Measurements from ENCODE around the gene WIPF3.

Gene WIPF3, protein sequence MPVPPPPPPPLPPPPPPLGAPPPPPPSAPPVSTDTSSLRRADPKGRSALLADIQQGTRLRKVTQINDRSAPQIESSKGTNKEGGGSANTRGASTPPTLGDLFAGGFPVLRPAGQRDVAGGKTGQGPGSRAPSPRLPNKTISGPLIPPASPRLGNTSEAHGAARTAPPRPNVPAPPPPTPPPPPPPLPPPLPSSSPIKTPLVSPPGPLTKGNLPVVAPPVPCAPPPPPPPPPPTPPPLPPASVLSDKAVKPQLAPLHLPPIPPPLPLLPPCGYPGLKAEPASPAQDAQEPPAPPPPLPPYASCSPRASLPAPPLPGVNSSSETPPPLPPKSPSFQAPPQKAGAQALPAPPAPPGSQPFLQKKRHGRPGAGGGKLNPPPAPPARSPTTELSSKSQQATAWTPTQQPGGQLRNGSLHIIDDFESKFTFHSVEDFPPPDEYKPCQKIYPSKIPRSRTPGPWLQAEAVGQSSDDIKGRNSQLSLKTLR

DNA sequence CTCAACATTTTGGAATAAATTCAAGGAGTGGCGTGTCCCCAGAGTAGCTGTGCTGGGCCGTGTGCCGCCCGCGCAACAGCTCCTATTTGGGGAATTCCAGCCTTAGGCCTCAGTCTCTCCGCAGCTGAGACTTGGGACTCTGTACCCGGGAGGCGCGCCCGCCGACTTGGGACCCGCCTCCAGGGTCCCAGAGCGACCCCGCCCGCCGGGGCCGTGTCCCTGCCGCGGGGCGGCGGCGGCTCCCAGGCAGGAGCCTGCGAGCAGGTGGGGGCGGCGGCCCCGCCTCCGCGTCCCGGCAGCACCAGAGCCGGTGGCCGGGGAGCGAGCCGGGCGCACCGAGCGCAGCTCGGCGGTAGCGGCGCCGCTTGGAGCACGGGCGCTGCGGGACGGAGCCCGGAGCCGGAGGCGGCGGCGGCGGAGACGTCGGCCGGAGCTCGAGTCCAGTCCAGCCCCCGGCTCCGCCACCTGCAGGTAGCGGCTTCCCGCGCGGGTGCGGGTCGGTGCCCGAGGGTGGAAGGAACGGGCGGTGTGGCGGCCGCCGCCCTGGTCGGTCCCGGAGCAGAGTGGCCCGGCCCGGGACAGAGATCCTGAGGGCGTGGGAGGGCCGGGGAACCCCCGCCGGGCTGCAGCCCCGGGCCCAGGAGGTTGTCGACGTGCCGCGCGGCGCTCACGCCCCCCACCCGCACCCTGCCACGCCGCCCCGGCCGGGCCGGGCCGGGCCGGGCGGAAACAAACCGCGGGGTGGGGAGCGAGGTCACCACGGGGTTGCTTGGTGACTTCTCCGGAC, at the start of gene WIPF3:
Gene WIPF3, plus strand, starts transcription at position 301 of the 787 bp plus-strand sequence. CDS start 28,217 bp downstream, outside the sequence.
- in situ Hi-C loops (cut with MboI; ENCODE audit: low sequenced_read_pairs) = no loop called here

DNA sequence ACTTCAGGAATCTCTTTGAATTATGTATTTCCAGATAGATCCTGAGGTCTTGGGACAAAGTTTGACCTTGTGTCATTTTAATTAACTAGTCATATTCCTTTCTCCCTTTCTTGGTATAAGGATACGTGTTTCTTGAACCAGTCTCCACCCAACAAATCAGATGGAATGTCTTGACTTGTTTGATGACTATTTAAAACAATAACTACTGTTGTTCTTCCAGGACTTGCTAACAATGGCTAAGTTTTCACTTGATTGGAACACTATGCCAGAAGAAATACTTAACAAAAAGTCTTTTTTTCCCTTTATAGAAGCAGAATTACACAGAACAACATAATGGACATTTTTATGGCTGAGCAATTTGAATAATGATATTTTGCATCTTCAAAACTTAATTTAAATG, 43.0 kb upstream of the WIPF3 start:
- in situ Hi-C loops (cut with MboI; ENCODE audit: low sequenced_read_pairs) = loop anchor here (25.0 kb wide), 1 partner anchor 299 kb away; no protein-coding TSS in a partner anchor

DNA sequence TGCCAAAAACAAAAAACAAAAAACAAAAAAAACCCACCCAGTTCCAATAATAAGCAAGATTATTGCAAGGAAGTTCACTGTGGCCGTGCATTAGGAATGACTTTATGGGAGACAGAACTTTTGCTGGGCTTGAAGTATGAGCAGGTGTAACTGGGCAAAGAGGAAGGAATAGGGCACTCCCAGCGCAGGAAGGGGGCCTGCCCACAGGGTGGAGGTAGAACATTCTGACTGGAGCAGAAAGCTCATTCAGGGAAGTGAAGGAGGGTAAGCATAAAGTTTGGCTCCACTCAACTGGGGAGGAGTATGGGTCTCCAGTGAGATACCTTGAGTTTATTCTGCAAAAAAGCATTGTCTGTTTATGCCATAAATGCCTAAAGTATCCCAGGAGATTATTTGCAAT, 42.1 kb upstream of the WIPF3 start:
- in situ Hi-C loops (cut with MboI; ENCODE audit: low sequenced_read_pairs) = loop anchor here (25.0 kb wide), 1 partner anchor 298 kb away; no protein-coding TSS in a partner anchor

- in situ Hi-C loops (cut with MboI; ENCODE audit: low sequenced_read_pairs) = loop anchor here (25.0 kb wide), 1 partner anchor 297 kb away; no protein-coding TSS in a partner anchor
Measured at GRCh38 chr7:29765490-29765889, 40.8 kb upstream of the WIPF3 start.

GRCh38 chr7:29770371-29770770, 35.9 kb upstream of the WIPF3 start:
- in situ Hi-C loops (cut with MboI; ENCODE audit: low sequenced_read_pairs) = loop anchor here (25.0 kb wide), 1 partner anchor 292 kb away; no protein-coding TSS in a partner anchor

DNA sequence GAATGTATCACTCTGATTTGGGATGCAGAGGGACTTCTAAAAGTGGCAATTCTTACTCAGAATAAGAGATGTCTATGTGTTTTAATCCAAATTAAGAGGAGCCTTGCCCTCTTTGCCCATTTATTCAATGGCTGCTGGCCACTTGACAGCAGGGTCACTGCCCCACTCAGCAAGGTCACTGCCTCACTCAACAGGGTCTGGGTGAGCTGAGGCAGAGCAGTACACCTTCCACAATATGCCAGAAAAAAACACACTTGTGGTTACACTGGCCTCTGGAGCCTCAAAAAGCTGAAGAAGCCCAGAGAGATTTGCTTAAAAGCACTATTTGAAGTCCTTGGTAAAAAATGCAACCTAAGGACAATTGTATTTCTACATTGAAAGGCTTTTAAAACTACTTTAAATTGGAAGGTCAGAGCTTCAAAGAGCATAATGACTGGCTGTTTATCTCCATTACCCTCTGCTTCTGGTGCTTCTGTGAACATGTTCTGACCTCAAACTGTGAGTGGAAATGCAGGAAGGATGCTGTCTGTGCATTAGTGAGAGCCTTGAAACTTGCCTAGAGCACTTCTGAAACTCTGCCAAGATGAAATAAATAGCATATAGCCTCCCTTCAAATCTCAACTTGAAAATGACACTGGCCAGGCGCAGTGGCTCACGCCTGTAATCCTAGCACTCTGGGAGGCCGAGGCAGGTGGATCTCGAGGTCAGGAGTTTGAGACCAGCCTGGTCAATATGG, 35.1 kb upstream of the WIPF3 start:
- in situ Hi-C loops (cut with MboI; ENCODE audit: low sequenced_read_pairs) = loop anchor here (25.0 kb wide), 1 partner anchor 291 kb away; no protein-coding TSS in a partner anchor

- in situ Hi-C loops (cut with MboI; ENCODE audit: low sequenced_read_pairs) = no loop called here
Measured at GRCh38 chr7:29779017-29779416, 27.3 kb upstream of the WIPF3 start.

DNA sequence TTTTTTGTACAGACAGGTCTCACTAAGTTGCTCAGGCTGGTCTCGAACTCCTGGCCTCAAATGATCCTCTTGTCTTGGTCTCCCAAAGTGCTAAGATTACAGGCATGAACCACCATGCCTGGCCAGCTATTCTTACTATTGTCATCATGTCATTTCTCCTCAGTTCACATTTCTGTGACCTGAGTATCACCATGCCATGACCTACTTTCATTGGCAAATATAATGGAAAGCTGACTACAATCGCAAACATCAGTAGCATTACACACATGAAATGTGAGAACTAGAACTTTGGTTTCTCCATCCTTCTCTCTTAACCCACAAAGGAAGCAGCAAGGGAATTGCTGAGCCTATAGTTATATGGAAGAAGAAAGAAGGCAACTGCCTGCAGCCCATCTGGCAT, 26.0 kb upstream of the WIPF3 start:
- in situ Hi-C loops (cut with MboI; ENCODE audit: low sequenced_read_pairs) = no loop called here

- in situ Hi-C loops (cut with MboI; ENCODE audit: low sequenced_read_pairs) = no loop called here
Measured at GRCh38 chr7:29783671-29784070, 22.6 kb upstream of the WIPF3 start.

- in situ Hi-C loops (cut with MboI; ENCODE audit: low sequenced_read_pairs) = no loop called here
Measured at GRCh38 chr7:29793507-29793906, 12.8 kb upstream of the WIPF3 start.

GRCh38 chr7:29794959-29795629, 11.2 kb upstream of the WIPF3 start:
- in situ Hi-C loops (cut with MboI; ENCODE audit: low sequenced_read_pairs) = no loop called here

- in situ Hi-C loops (cut with MboI; ENCODE audit: low sequenced_read_pairs) = no loop called here
Measured at GRCh38 chr7:29795696-29796580, 10.4 kb upstream of the WIPF3 start.

DNA sequence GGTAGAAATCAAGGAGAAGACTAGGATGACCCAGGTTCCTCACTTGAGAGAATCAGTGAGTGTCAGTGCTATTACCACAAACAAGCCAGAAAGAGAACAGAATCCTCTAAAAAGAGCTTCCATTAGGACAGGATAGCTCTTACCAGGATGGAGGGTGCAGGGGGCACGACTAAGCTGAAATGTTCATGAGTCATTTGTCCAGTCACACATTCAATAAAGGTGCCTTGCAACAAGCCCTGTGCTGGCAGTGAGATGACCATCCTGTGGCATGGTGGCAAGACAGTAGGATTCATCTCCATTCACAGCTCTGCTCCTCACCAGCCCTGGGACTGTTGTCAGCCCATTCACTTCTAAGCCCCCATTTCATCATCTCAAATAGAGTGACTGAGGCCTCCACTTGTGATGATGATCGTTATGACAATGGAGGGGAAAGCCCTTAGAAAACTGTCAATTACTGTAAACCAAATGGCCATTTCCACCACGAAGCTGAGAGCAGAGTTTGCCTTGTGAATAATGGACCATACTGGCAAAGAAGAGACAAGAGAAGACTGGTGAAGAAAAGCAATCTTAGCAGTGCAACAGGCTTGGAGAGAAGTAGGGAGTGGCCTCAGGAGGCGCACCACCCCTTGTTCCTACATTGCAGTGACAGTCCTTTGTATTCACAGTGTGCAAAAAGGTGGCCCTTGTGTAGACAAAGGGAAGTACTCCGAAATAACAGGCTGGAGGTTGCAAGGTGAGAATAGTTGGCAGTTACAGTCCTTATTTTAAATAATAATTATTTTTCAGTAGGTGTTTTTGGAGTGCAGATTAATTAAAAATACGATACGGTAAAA, 9.0 kb upstream of the WIPF3 start:
- in situ Hi-C loops (cut with MboI; ENCODE audit: low sequenced_read_pairs) = no loop called here

GRCh38 chr7:29798422-29798821, 7.9 kb upstream of the WIPF3 start:
- in situ Hi-C loops (cut with MboI; ENCODE audit: low sequenced_read_pairs) = no loop called here

GRCh38 chr7:29801929-29802328, 4.4 kb upstream of the WIPF3 start:
- in situ Hi-C loops (cut with MboI; ENCODE audit: low sequenced_read_pairs) = no loop called here

DNA sequence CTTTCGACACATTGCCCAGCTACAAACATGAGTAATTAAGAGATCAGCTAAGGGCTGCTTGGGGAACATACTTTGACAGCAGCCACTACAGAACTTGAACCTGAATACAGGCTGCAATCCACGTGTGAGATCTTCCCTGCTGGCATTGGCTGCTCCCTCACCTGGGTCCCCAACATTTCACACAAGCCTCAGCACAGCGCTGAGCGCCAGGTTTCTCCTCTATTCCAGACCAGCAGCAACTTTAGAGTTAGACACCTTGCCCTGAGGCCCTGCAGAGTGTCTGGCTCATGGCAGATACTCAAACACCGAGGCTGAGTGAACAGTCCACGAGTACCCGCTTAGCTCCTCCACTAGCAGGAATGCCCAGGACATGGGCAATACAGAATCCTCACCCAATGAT, 1.3 kb upstream of the WIPF3 start:
- in situ Hi-C loops (cut with MboI; ENCODE audit: low sequenced_read_pairs) = no loop called here

- in situ Hi-C loops (cut with MboI; ENCODE audit: low sequenced_read_pairs) = no loop called here
Measured at GRCh38 chr7:29805886-29806207, 461 bp upstream of the WIPF3 start.

GRCh38 chr7:29806995-29807841, 910 bp downstream of the WIPF3 start:
- in situ Hi-C loops (cut with MboI; ENCODE audit: low sequenced_read_pairs) = no loop called here
